Right renal cortex interstitium (tissue), 3 donors: ENCODE results near the gene ORC4. TPM values are rescaled to one million over a fixed set of nuclear protein-coding genes. Genes with fewer than 3 reads are reported as not detected.

Experiments
- polyA plus RNA-seq, 3 donors: library from polyadenylated mRNA; unstranded; fragments of 120-200 nt; gene quantifications; one replicate each; pipeline ENCODE4 v1.2.1, GENCODE V29; 2013; ENCODE audit not compliant: insufficient read length in 3 of 3

The ORC4 gene
- polyA plus RNA-seq, 3 donors, result 117 to 123 (median 119) TPM

Other genes with a start within 250 kb of the ORC4 start
- 10 to 100 TPM; 25.3 to 27.0 (median 25.8) TPM for gene ACVR2A, start 175.7 kb downstream of the ORC4 start, polyA plus RNA-seq
- gene MBD5, start 354 bp upstream of the ORC4 start, polyA plus RNA-seq, result 10 to 100 TPM; 54.2 to 57.0 (median 56.7) TPM